DMS153 (cell line): ENCODE data around the gene DALRD3.
"Not testable (repeated sequence)": the region's sequence is repeated elsewhere in the genome, so short reads cannot be mapped to it uniquely, and the experiment has no call there.

ENCODE experiments used
- DNase-seq: peaks from one replicate; lab custom pipeline; 2025; lab: John Stamatoyannopoulos, UW

The DALRD3 gene

GRCh38 chr3:49021213-49021812 is 2.9 kb upstream of the DALRD3 start:
- DNase-seq = peak; percentile 81

GRCh38 chr3:49020330-49021212 is 2.2 kb upstream of the DALRD3 start:
- no peak for DNase-seq

- no peak for DNase-seq
These were observed 1.6 kb upstream of the DALRD3 start for GRCh38 chr3:49019941-49020329.

- no peak for DNase-seq
These were observed 277 bp upstream of the DALRD3 start for GRCh38 chr3:49018707-49019006.

- no peak for DNase-seq
These were observed 980 bp downstream of the DALRD3 start for GRCh38 chr3:49017229-49017970.

- no peak for DNase-seq
These were observed 1.8 kb downstream of the DALRD3 start for GRCh38 chr3:49016414-49017228.

- no peak for DNase-seq
These were observed 2.6 kb downstream of the DALRD3 start for GRCh38 chr3:49015765-49016164.

GRCh38 chr3:49015072-49015471 is 3.3 kb downstream of the DALRD3 start:
- no peak for DNase-seq

GRCh38 chr3:49013738-49014660 is 4.4 kb downstream of the DALRD3 start:
- DNase-seq = no peak

GRCh38 chr3:49013113-49013737 is 5.2 kb downstream of the DALRD3 start:
- no peak for DNase-seq

GRCh38 chr3:49012441-49013017 is 5.9 kb downstream of the DALRD3 start:
- no peak for DNase-seq

GRCh38 chr3:49009396-49009795 is 9.0 kb downstream of the DALRD3 start:
- no peak for DNase-seq

- DNase-seq = not testable (repeated sequence)
These were observed 9.8 kb downstream of the DALRD3 start for GRCh38 chr3:49008627-49009026.

- DNase-seq = peak; percentile 23
These were observed 10.4 kb downstream of the DALRD3 start for GRCh38 chr3:49007771-49008528.

- DNase-seq = peak; percentile 87
These were observed 11.2 kb downstream of the DALRD3 start, which contains the start of gene WDR6 for GRCh38 chr3:49007068-49007770. Gene WDR6 (plus strand): TSS chr3:49007391. CDS start chr3:49007432, 41 bp downstream.

GRCh38 chr3:49006408-49007067 is 11.8 kb downstream of the DALRD3 start:
- DNase-seq = no peak

GRCh38 chr3:49005998-49006397 is 12.4 kb downstream of the DALRD3 start:
- no peak for DNase-seq

GRCh38 chr3:49005303-49005680 is 13.1 kb downstream of the DALRD3 start:
- DNase-seq = no peak
